ENCODE measurements around the gene L2HGDH. TPM values are rescaled to one million over a fixed set of nuclear protein-coding genes. Genes with fewer than 3 reads are reported as not detected.

The L2HGDH gene
- polyA plus RNA-seq, 3 donors = 0.11 to 0.86 (median 0.48) TPM

- Histone ChIP-seq H3K27me3 (ENCODE audit: control insufficient read depth in 2 of 2, insufficient read depth in 2 of 2, low read length in 2 of 2) (no peaks in the 10 kb centered on the region), H3K4me1 (ENCODE audit: control insufficient read depth in 1 of 2, insufficient read depth in 2 of 2, low read length in 2 of 2) (peaks cover 3 to 20% of the 10 kb centered on the region in 2 donors), H4K20me1 (ENCODE audit: insufficient read depth, low read length) (peaks cover 24% of the 10 kb centered on the region), H3K4me3 (replicated peaks in 1 of 3; ENCODE audit: low read depth in 2 of 3, low read length in 3 of 3) (no peak overlapping the region), H3K36me3 (replicated peaks in 1 of 2; ENCODE audit: control insufficient read depth in 1 of 2, insufficient read depth in 2 of 2, low read length in 2 of 2) (peaks cover 18 to 30% of the 10 kb centered on the region in 2 donors), H2AFZ (ENCODE audit: insufficient read depth, low read depth, low read length, poor library complexity, severe bottlenecking) (no peak overlapping the region), H3K27ac (ENCODE audit: low read depth in 1 of 2, low read length in 2 of 2) (no peak overlapping the region), H3K9me3 (replicated peaks in 1 of 2; ENCODE audit: control insufficient read depth in 1 of 2, insufficient read depth in 1 of 2, low read length in 2 of 2) (no peaks in the 10 kb centered on the region), H3K79me2 (ENCODE audit: insufficient read depth, low read length) (peaks cover 19% of the 10 kb centered on the region), H3K9ac (ENCODE audit: insufficient read depth, low read length, poor library complexity, severe bottlenecking) (no peak overlapping the region), H3K4me2 (replicated peaks; ENCODE audit: extremely low read depth, low read length, poor library complexity, severe bottlenecking) (no peak overlapping the region)
- no peaks in the 10 kb centered on the region for H3K27me3 Mint-ChIP-seq (ENCODE audit: low read depth in 3 of 3)
- H3K9me3 Mint-ChIP-seq = peaks cover 0 to 2% (median 0%) of the 10 kb centered on the region in 7 donors
- 83% methylated on average over 8 of the region's 8 CpGs for WGBS (ENCODE audit: insufficient coverage)
- peaks cover 18% of the 10 kb centered on the region for H3K4me1 Mint-ChIP-seq
- intact Hi-C loops (cut with micrococcal nuclease) = no loop called here
- TF ChIP-seq, protein P1, sequence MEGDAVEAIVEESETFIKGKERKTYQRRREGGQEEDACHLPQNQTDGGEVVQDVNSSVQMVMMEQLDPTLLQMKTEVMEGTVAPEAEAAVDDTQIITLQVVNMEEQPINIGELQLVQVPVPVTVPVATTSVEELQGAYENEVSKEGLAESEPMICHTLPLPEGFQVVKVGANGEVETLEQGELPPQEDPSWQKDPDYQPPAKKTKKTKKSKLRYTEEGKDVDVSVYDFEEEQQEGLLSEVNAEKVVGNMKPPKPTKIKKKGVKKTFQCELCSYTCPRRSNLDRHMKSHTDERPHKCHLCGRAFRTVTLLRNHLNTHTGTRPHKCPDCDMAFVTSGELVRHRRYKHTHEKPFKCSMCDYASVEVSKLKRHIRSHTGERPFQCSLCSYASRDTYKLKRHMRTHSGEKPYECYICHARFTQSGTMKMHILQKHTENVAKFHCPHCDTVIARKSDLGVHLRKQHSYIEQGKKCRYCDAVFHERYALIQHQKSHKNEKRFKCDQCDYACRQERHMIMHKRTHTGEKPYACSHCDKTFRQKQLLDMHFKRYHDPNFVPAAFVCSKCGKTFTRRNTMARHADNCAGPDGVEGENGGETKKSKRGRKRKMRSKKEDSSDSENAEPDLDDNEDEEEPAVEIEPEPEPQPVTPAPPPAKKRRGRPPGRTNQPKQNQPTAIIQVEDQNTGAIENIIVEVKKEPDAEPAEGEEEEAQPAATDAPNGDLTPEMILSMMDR (IDR thresholded peaks at IDR 0.05) = no peak
- no peak overlapping the region for H3K27ac Mint-ChIP-seq
- H3K36me3 Mint-ChIP-seq = peaks cover 30 to 32% of the 10 kb centered on the region in 2 donors
- no peak overlapping the region for H3K4me3 Mint-ChIP-seq
- peak in 1 of 3 donors; percentile 28 for DNase-seq
Observed at GRCh38 chr14:50320283-50320682, 8.3 kb upstream of the L2HGDH start.

DNA sequence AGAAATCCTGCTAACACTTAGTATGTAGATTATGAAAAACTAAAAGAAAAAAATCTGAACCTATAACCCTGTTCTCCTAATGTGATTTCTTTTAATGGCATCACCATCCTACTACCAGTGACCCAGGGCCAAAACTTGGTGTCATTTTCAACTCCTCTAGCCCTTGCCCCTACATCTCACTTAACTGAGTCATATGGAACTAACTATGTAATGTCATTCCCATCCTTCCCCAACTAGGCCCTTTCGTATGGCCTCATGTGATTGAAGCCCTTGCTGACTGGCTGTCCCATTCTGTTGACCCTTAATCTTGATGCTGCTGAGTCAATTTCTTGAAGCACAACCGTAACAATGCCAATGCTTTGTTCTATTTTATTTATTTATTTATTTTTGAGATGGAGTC, 7.7 kb upstream of the L2HGDH start:
- Histone ChIP-seq H3K4me3 (replicated peaks in 1 of 3; ENCODE audit: low read depth in 2 of 3, low read length in 3 of 3) (no peak overlapping the region), H3K4me1 (ENCODE audit: control insufficient read depth in 1 of 2, insufficient read depth in 2 of 2, low read length in 2 of 2) (peaks cover 3 to 20% of the 10 kb centered on the region in 2 donors), H3K36me3 (replicated peaks in 1 of 2; ENCODE audit: control insufficient read depth in 1 of 2, insufficient read depth in 2 of 2, low read length in 2 of 2) (peaks cover 15 to 24% of the 10 kb centered on the region in 2 donors), H4K20me1 (ENCODE audit: insufficient read depth, low read length) (peaks cover 24% of the 10 kb centered on the region), H3K79me2 (ENCODE audit: insufficient read depth, low read length) (peaks cover 19% of the 10 kb centered on the region), H3K9me3 (replicated peaks in 1 of 2; ENCODE audit: control insufficient read depth in 1 of 2, insufficient read depth in 1 of 2, low read length in 2 of 2) (no peaks in the 10 kb centered on the region), H3K9ac (ENCODE audit: insufficient read depth, low read length, poor library complexity, severe bottlenecking) (no peak overlapping the region), H3K27me3 (ENCODE audit: control insufficient read depth in 2 of 2, insufficient read depth in 2 of 2, low read length in 2 of 2) (no peaks in the 10 kb centered on the region), H3K4me2 (replicated peaks; ENCODE audit: extremely low read depth, low read length, poor library complexity, severe bottlenecking) (no peak overlapping the region), H3K27ac (ENCODE audit: low read depth in 1 of 2, low read length in 2 of 2) (no peak overlapping the region), H2AFZ (ENCODE audit: insufficient read depth, low read depth, low read length, poor library complexity, severe bottlenecking) (no peak overlapping the region)
- Mint-ChIP-seq H3K27me3 (ENCODE audit: low read depth in 3 of 3) (no peaks in the 10 kb centered on the region), H3K4me1 (peaks cover 18% of the 10 kb centered on the region), H3K9me3 (peaks cover 0 to 2% (median 0%) of the 10 kb centered on the region in 7 donors), H3K4me3 (no peak overlapping the region), H3K27ac (peak overlapping the region in 3 of 7 donors; percentile 42 to 87 (median 48)), H3K36me3 (peaks cover 29 to 32% of the 10 kb centered on the region in 2 donors)
- peak in 1 of 3 donors; percentile 24 for DNase-seq
- WGBS (ENCODE audit: insufficient coverage) = 83% methylated on average over 1 of the region's 2 CpGs
- intact Hi-C loops (cut with micrococcal nuclease) = loop anchor here in 1 of 2 donors (10.0 kb wide), 1 partner anchor 85 kb away; the partner anchor contains the start of gene SOS2
- TF ChIP-seq, protein P1 (IDR thresholded peaks at IDR 0.05) = no peak
